ENCODE data around the gene MYRF.

The MYRF gene

DNA sequence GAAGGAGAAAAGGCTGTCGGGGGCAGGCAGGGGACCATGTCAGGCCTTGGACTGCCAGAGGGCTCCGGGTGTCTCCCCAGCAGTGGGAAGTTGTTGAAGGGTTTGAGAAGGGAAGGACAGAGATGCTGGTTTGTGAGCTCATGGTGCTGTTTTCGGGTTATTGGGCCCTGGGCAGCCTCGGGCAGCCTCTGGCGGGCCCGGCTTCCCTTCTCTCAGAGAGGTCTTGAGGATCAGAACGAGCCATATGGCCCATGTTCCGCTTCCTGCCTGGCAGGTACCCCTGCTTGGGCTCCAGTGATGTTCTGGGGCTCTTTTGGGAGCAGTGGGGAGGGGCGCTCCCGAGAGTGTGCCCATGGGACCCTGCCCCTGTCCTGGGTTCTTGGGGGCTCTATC, 9.8 kb downstream of the MYRF start:
- no peak for DNase-seq

DNA sequence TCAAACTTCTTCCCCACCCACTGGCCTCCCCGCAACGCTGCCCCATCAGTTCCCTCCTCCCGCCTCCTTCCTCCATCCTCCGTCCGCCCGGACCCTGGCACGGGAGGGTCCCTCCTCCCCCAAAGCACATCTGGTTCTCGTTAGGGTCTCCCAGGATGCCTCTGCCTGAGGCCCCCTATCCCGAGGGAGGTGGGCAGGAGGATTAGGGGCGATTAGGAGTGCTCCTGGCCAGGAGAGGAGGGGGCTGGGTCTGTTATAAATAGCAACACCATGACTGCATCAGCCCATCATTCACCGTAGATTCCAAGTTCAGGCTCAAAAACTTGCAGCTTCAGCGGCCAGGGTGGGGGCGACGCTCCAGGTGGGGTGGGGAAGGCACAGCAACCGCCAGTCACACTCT, 10.4 kb downstream of the MYRF start:
- no peak for DNase-seq

DNA sequence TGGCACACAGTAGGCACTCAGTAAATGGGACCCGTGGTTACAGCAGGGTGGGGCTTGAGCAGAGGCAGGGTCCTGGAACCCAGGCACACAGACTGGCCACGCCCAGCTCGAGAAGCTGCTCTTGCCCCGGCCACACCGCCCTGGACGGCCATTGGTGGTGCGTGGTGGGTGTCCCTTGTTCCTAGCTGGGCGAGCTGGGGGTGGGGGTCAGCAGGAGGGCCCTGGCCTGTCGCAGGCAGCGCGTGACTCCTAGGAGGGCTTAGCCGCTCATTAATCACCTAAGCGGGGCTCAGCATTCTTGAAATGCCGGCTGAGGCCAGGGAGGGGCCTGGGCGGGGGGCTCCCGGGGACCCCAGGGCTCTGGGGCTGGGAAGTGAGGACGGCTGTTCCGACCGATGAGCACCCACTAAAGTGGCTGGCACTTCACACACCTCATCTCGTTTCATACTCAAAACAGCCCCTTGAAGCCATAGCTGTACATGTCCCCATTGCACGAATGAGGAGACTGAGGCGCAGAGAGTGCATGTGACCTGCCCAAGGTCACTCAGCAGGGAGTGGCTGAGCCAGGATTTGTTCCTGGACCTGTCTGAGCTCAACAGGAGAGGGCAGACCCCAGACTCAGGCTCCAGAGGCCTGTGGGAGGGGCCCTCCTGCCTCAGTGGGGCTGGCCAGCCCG, 11.6 kb downstream of the MYRF start:
- DNase-seq = no peak

- no peak for DNase-seq
Measured at GRCh38 chr11:61764606-61765260, 12.3 kb downstream of the MYRF start.

GRCh38 chr11:61765550-61766253, 13.3 kb downstream of the MYRF start:
- DNase-seq = no peak

DNA sequence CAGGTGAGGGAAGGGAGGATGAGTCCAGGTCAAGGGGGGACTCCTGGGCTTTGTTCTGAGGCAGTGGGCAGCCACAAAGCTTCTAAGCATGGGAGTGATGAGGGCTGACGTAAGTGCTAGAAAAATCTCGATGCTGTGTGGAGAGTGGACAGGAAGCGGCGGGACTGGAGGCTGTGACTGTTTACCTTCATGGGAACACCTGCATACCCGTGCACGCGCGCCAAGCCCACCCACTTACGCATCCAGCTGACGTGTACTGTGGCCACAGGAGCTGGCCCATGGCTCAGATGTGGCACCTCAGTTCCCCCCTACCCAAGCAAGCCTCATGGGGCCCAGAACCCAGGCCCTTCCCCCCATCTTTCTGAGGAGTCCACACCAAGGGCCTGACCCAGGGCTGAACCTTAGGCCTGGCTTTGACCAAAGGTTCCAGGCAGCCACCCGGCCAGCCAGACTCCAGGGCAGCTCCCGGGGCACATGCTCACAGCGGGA, 14.0 kb downstream of the MYRF start:
- no peak for DNase-seq

GRCh38 chr11:61768376-61769076, 16.1 kb downstream of the MYRF start:
- no peak for DNase-seq

- no peak for DNase-seq
Measured at GRCh38 chr11:61769169-61769920, 16.9 kb downstream of the MYRF start.

DNA sequence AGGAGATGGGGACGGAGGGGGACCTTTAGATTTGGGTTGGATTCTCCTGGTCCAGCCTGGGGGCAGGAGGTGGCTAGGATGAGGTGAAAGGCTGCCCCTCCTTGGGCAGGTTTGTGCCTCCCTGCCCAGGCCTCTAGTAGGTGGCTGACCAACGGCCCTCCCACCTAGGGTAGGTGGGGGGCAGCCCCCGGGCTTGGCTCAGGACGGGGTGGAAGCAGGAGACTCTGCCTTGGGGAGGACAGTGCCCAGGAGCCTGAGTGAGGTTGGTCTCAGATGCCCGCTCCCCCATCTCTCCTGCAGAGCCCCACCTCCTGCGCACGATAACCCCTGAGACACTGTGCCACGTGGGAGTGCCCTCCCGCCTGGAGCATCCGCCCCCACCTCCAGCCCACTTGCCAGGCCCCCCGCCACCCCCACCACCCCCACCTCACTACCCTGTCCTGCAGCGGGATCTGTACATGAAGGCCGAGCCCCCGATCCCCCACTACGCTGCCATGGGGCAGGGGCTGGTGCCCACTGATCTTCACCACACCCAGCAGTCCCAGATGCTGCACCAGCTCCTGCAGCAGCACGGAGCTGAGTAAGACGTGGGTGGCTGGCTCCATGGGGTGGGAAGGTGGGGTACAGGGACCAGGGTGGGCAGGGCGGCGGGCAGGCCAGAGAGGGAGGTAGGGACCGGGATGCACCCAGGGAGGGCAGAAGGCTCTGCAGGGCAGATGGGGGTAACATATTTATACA, 17.7 kb downstream of the MYRF start:
- DNase-seq = no peak

DNA sequence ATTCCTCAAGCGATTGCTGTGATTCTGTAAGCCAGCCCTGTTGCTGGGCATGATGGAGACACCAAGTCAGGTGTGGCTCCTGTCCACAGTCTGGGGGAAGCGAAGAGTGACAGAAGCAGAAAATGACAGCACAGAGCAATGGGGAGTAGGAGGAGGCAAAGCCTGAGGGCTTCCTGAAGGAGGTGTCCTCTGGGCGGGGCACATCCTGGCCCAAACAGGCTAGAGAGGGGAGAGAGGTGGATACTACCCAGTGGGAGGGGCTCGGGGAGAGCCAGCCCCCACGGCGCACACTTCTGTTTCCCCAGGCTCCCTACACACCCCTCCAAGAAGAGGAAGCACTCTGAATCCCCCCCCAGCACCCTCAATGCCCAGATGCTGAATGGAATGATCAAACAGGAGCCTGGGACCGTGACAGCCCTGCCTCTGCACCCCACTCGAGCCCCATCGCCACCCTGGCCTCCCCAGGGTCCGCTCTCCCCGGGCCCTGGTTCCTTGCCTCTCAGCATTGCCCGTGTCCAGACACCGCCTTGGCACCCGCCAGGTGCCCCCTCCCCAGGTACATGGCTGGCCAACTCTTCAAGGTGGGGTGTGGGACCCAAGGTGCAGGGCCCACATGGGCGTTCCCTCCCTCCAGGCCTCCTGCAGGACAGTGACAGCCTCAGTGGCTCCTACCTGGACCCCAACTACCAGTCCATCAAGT, 18.9 kb downstream of the MYRF start:
- no peak for DNase-seq

- DNase-seq = no peak
Measured at GRCh38 chr11:61771985-61772455, 19.6 kb downstream of the MYRF start.

GRCh38 chr11:61773356-61773755, 20.9 kb downstream of the MYRF start:
- no peak for DNase-seq

GRCh38 chr11:61773809-61774208, 21.4 kb downstream of the MYRF start:
- no peak for DNase-seq

DNA sequence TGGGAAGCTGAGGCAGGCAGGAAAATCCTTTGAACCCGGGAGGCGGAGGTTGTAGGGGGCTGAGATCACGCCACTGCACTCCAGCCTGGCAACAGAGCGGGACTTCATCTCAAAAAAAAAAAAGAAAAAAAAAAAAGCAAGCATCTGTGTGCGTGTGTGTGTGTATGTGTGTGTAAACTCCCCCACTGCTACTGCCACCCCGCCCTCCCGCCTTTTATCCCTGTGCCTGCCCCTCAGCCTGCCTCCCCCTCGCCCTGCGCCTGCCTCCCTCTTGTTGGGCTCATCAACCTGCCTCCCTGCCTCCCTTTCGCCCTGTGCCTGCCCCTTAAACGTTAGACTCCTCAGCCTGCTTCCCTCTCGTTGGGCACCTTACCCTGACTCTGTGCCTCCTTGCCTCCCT, 22.0 kb downstream of the MYRF start:
- no peak for DNase-seq

GRCh38 chr11:61775106-61775505, 22.7 kb downstream of the MYRF start:
- DNase-seq = no peak

DNA sequence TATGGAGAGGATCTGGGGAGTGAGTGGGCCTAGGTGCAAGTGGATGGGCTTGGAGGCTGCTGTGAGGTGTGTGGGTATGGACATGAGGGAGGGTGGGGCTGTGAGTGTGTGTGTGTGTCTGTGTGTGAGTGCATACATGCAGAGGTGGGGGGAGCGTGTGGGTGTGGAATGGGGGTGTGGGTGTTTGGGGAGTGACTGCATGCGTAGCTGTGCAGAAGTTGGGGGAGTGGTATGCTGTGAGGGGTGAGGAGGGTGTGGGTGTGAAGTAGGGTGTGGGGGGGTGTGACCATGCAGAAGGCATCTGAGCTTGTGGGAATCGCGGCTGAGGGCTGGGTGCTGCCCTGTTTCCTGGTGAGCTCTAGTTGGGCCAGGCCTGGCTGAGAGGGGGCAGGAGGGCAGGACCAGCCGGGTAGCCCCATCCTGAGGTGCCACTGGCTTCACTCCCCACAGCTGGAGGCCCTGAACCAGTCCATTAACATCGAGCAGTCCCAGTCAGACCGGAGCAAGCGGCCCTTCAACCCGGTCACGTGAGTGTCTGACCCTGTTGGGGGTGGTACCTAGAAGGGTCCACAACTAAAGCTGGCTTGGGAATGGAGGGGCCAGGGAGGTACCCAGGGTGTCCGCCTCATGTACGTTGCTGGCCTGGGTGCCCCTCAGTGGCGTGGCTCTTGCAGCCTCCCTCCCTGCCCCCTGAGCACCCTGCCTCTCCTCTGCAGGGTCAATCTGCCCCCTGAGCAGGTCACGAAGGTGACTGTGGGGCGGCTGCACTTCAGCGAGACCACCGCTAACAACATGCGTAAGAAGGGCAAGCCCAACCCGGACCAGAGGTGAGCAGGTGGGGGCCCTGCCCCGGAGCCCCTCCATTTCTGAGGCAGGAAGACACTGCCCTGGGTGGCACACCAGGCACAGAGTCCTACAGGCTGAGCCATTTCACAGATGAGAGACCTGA, 23.4 kb downstream of the MYRF start:
- DNase-seq = no peak

- no peak for DNase-seq
Measured at GRCh38 chr11:61776561-61777075, 24.2 kb downstream of the MYRF start.

GRCh38 chr11:61777234-61778090, 25.0 kb downstream of the MYRF start:
- no peak for DNase-seq
